Astrocyte (in vitro differentiated cells and primary cell): Measurements from ENCODE around the gene WDR1. TPM values are rescaled to one million over a fixed set of nuclear protein-coding genes. Genes with fewer than 3 reads are reported as not detected.
"Not testable (repeated sequence)": the region's sequence is repeated elsewhere in the genome, so short reads cannot be mapped to it uniquely, and the experiment has no call there.

Experiments used
- DNase-seq: peaks from one replicate; pipeline ENCODE4 v3.0.0-alpha.2; 2010; ENCODE audit warnings: low read depth
- FAIRE-seq: peaks from 2 replicates; lab custom pipeline; 2011; peaks lifted over from hg19 to GRCh38; lab: Jason Lieb, UNC
- H2AFZ ChIP-seq: 2 replicates; pipeline ENCODE4 v1.6.0; 2012; ENCODE audit warnings: low read depth, low read length, inconsistent platforms
- H3K27ac ChIP-seq: 2 replicates; pipeline ENCODE4 v1.5.1; 2011; ENCODE audit warnings: low read depth, low read length, inconsistent platforms
- H3K27me3 ChIP-seq: 2 replicates; pipeline ENCODE4 v1.6.0; 2011; ENCODE audit warnings: low read length, inconsistent platforms; ENCODE audit not compliant: insufficient read depth
- H3K36me3 ChIP-seq: 2 replicates; pipeline ENCODE4 v1.5.1; 2011; ENCODE audit warnings: low read length, inconsistent platforms; ENCODE audit not compliant: insufficient read depth
- H3K4me1 ChIP-seq: 2 replicates; pipeline ENCODE4 v1.5.1; 2011; ENCODE audit warnings: low read length, inconsistent platforms; ENCODE audit not compliant: insufficient read depth
- H3K4me2 ChIP-seq: 2 replicates; pipeline ENCODE4 v1.6.0; 2012; ENCODE audit warnings: low read length, inconsistent platforms
- H3K4me3 ChIP-seq: 2 replicates; pipeline ENCODE4 v1.5.1; 2011; ENCODE audit warnings: low read depth, mild to moderate bottlenecking, low read length, inconsistent platforms; ENCODE audit not compliant: insufficient read depth
- H3K79me2 ChIP-seq: 2 replicates; pipeline ENCODE4 v1.6.0; 2012; ENCODE audit warnings: mild to moderate bottlenecking, low read length, inconsistent platforms; ENCODE audit not compliant: insufficient read depth
- H3K9ac ChIP-seq: 2 replicates; pipeline ENCODE4 v1.6.0; 2012; ENCODE audit warnings: mild to moderate bottlenecking, low read length, inconsistent platforms
- H3K9me3 ChIP-seq: 2 replicates; pipeline ENCODE4 v1.5.1; 2012; ENCODE audit warnings: low read depth, mild to moderate bottlenecking, low read length, inconsistent platforms; ENCODE audit not compliant: insufficient read depth
- H4K20me1 ChIP-seq: 2 replicates; pipeline ENCODE4 v1.6.0; 2012; ENCODE audit warnings: low read length, inconsistent platforms; ENCODE audit not compliant: insufficient read depth
- H3K27ac Mint-ChIP-seq: one replicate; pipeline ENCODE4 v1.8.0; 2021; ENCODE audit warnings: mild to moderate bottlenecking, mixed read lengths; ENCODE audit not compliant: unreplicated experiment
- H3K27me3 Mint-ChIP-seq: one replicate; pipeline ENCODE4 v1.8.0; 2021; ENCODE audit warnings: low read depth, mixed read lengths; ENCODE audit not compliant: unreplicated experiment
- H3K36me3 Mint-ChIP-seq: one replicate; pipeline ENCODE4 v1.8.0; 2021; ENCODE audit warnings: low read depth, mixed read lengths; ENCODE audit not compliant: unreplicated experiment
- H3K4me1 Mint-ChIP-seq: one replicate; pipeline ENCODE4 v1.8.0; 2021; ENCODE audit warnings: low read depth, mixed read lengths; ENCODE audit not compliant: unreplicated experiment
- H3K4me3 Mint-ChIP-seq: one replicate; pipeline ENCODE4 v1.8.0; 2021; ENCODE audit warnings: mild to moderate bottlenecking, moderate library complexity, mixed read lengths; ENCODE audit not compliant: unreplicated experiment
- H3K9me3 Mint-ChIP-seq: one replicate; pipeline ENCODE4 v1.8.0; 2021; ENCODE audit warnings: mild to moderate bottlenecking, mixed read lengths; ENCODE audit not compliant: unreplicated experiment
- CTCF ChIP-seq: IDR thresholded peaks from 2 replicates; pipeline ENCODE4 v1.5.1; 2011; ENCODE audit warnings: low read depth, mild to moderate bottlenecking, inconsistent platforms, low read length, moderate library complexity; ENCODE audit not compliant: insufficient read depth
- EZH2 ChIP-seq: IDR thresholded peaks from 2 replicates; pipeline ENCODE4 v1.6.1; 2012; ENCODE audit warnings: mild to moderate bottlenecking, low read length, inconsistent platforms; ENCODE audit not compliant: insufficient read depth
- total RNA-seq: library from RNA; stranded (reverse); gene quantifications from 2 replicates; pipeline ENCODE4 v1.2.1, GENCODE V29; 2021

Gene WDR1
- total RNA-seq, 1 donor from 2014 or later, result 620 TPM

GRCh38 chr4:10129196-10130177 is 12.9 kb upstream of the WDR1 start:
- Mint-ChIP-seq H3K27ac (no peak overlapping the region), H3K4me1 (no peaks in the 10 kb centered on the region), H3K27me3 (peaks cover 39% of the 10 kb centered on the region), H3K4me3 (no peak overlapping the region), H3K36me3 (no peaks in the 10 kb centered on the region), H3K9me3 (peaks cover 7% of the 10 kb centered on the region)
- Histone ChIP-seq H3K27me3 (no peaks in the 10 kb centered on the region), H3K36me3 (no peaks in the 10 kb centered on the region), H3K9ac (no peak overlapping the region), H4K20me1 (no peaks in the 10 kb centered on the region), H2AFZ (no peak overlapping the region), H3K27ac (no peak overlapping the region), H3K79me2 (no peaks in the 10 kb centered on the region), H3K9me3 (no peaks in the 10 kb centered on the region), H3K4me2 (no peak overlapping the region), H3K4me3 (no peak overlapping the region), H3K4me1 (no peaks in the 10 kb centered on the region)
- no peak for TF ChIP-seq EZH2
- no peak for TF ChIP-seq CTCF
- DNase-seq (no peak), FAIRE-seq (no peak)

GRCh38 chr4:10128761-10129160 is 12.2 kb upstream of the WDR1 start:
- Histone ChIP-seq H3K9me3 (no peaks in the 10 kb centered on the region), H3K27ac (no peak overlapping the region), H3K79me2 (no peaks in the 10 kb centered on the region), H2AFZ (no peak overlapping the region), H3K4me1 (peaks cover 3% of the 10 kb centered on the region), H3K4me2 (no peak overlapping the region), H3K36me3 (no peaks in the 10 kb centered on the region), H3K4me3 (no peak overlapping the region), H4K20me1 (no peaks in the 10 kb centered on the region), H3K9ac (no peak overlapping the region), H3K27me3 (no peaks in the 10 kb centered on the region)
- H3K36me3 Mint-ChIP-seq, result no peaks in the 10 kb centered on the region
- FAIRE-seq (no peak), DNase-seq (no peak)
- H3K4me1 Mint-ChIP-seq, result peaks cover under 1% of the 10 kb centered on the region
- H3K9me3 Mint-ChIP-seq, result peaks cover 4% of the 10 kb centered on the region
- no peak overlapping the region for H3K27ac Mint-ChIP-seq
- TF ChIP-seq CTCF (no peak), EZH2 (no peak)
- H3K4me3 Mint-ChIP-seq, result no peak overlapping the region
- peaks cover 37% of the 10 kb centered on the region for H3K27me3 Mint-ChIP-seq

GRCh38 chr4:10127531-10127930 is 10.9 kb upstream of the WDR1 start:
- H3K27me3 ChIP-seq, H2AFZ ChIP-seq, H3K27ac Mint-ChIP-seq, H3K4me3 Mint-ChIP-seq, H3K4me2 ChIP-seq, DNase-seq, H3K4me1 ChIP-seq, H3K79me2 ChIP-seq, H3K9me3 Mint-ChIP-seq, H4K20me1 ChIP-seq, H3K36me3 ChIP-seq, H3K9ac ChIP-seq, H3K27ac ChIP-seq, H3K9me3 ChIP-seq, H3K36me3 Mint-ChIP-seq, H3K4me1 Mint-ChIP-seq, FAIRE-seq, H3K4me3 ChIP-seq: not testable (repeated sequence)
- peaks cover 31% of the 10 kb centered on the region for H3K27me3 Mint-ChIP-seq
